Glutamatergic neuron (in vitro differentiated cells): ENCODE data around the gene ING4. TPM values are rescaled to one million over a fixed set of nuclear protein-coding genes. Genes with fewer than 3 reads are reported as not detected.

ENCODE experiments used
- DNase-seq: peaks from one replicate; pipeline ENCODE4 v3.0.0; 2022
- H3K27ac Mint-ChIP-seq: one replicate; pipeline ENCODE4 v1.8.0; 2020; ENCODE audit warnings: mild to moderate bottlenecking, mixed read lengths, inconsistent platforms; ENCODE audit not compliant: unreplicated experiment
- H3K27me3 Mint-ChIP-seq: one replicate; pipeline ENCODE4 v1.8.0; 2020; ENCODE audit warnings: mild to moderate bottlenecking, moderate library complexity, mixed read lengths, inconsistent platforms; ENCODE audit not compliant: unreplicated experiment
- H3K36me3 Mint-ChIP-seq: one replicate; pipeline ENCODE4 v1.8.0; 2020; ENCODE audit warnings: mild to moderate bottlenecking, mixed read lengths, inconsistent platforms; ENCODE audit not compliant: unreplicated experiment
- H3K4me1 Mint-ChIP-seq: one replicate; pipeline ENCODE4 v1.8.0; 2020; ENCODE audit warnings: mild to moderate bottlenecking, low read depth, mixed read lengths, inconsistent platforms; ENCODE audit not compliant: unreplicated experiment
- H3K4me3 Mint-ChIP-seq: one replicate; pipeline ENCODE4 v1.8.0; 2020; ENCODE audit warnings: mild to moderate bottlenecking, mixed read lengths, inconsistent platforms; ENCODE audit not compliant: unreplicated experiment
- H3K9me3 Mint-ChIP-seq: one replicate; pipeline ENCODE4 v1.8.0; 2020; ENCODE audit warnings: mild to moderate bottlenecking, moderate library complexity, mixed read lengths, inconsistent platforms; ENCODE audit not compliant: unreplicated experiment
- total RNA-seq: library from RNA; stranded (reverse); fragmentation: NEBNext Ultra II Directional; extraction: Animal tissue kit (Norgen Biotek cat#: 25700); gene quantifications from one replicate; pipeline ENCODE4 v1.2.1, GENCODE V29; 2021; ENCODE audit not compliant: unreplicated experiment
- TF ChIP-seq, protein P1 (sequence below): fragments of 200-600 bp; sonication (generic); IDR thresholded peaks from one replicate; pipeline ENCODE4 v1.5.0; 2021; ENCODE audit not compliant: partially characterized antibody, unreplicated experiment

ING4 gene
- total RNA-seq, 1 donor from 2014 or later: 76.9 TPM

DNA sequence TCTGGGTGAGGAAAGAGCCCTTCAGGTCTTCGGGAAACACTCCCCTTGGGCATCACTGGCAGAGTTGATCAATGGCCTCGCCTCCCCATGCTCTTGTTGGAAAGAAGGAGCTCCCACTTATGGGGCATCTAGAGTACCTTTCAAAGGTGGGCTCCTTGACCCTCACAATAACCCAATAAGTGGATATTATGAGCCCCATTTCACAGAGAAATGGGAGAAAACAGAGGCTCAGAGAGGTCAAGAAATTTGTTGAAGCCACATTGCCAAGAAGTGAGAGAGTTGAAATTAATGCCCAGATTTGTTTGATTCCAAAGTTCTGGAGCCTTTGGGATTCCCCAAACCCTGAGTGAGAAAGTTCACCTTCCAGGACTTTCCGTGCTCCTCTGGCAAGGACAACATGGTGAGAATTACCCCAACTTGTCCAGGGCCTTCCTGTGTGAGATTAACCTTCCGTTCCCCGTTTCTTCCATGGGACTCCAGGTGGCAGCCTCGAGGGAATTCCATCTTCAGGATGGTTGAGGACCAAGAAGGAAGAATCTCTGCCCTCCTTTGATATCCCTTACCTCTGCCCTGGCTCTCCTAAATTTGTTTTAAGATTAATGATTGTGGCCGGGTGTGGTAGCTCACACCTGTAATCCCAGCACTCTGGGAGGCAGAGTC, 48.3 kb downstream of the ING4 start:
- H3K36me3 Mint-ChIP-seq: peaks cover 5% of the 10 kb centered on the region
- peaks cover 28% of the 10 kb centered on the region for H3K4me1 Mint-ChIP-seq
- H3K9me3 Mint-ChIP-seq: peaks cover 19% of the 10 kb centered on the region
- H3K4me3 Mint-ChIP-seq: peak overlapping the region; percentile 36
- TF ChIP-seq, protein P1, sequence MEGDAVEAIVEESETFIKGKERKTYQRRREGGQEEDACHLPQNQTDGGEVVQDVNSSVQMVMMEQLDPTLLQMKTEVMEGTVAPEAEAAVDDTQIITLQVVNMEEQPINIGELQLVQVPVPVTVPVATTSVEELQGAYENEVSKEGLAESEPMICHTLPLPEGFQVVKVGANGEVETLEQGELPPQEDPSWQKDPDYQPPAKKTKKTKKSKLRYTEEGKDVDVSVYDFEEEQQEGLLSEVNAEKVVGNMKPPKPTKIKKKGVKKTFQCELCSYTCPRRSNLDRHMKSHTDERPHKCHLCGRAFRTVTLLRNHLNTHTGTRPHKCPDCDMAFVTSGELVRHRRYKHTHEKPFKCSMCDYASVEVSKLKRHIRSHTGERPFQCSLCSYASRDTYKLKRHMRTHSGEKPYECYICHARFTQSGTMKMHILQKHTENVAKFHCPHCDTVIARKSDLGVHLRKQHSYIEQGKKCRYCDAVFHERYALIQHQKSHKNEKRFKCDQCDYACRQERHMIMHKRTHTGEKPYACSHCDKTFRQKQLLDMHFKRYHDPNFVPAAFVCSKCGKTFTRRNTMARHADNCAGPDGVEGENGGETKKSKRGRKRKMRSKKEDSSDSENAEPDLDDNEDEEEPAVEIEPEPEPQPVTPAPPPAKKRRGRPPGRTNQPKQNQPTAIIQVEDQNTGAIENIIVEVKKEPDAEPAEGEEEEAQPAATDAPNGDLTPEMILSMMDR: no peak
- DNase-seq: no peak
- H3K27me3 Mint-ChIP-seq: peaks cover 16% of the 10 kb centered on the region
- peak overlapping the region; percentile 59 for H3K27ac Mint-ChIP-seq

DNA sequence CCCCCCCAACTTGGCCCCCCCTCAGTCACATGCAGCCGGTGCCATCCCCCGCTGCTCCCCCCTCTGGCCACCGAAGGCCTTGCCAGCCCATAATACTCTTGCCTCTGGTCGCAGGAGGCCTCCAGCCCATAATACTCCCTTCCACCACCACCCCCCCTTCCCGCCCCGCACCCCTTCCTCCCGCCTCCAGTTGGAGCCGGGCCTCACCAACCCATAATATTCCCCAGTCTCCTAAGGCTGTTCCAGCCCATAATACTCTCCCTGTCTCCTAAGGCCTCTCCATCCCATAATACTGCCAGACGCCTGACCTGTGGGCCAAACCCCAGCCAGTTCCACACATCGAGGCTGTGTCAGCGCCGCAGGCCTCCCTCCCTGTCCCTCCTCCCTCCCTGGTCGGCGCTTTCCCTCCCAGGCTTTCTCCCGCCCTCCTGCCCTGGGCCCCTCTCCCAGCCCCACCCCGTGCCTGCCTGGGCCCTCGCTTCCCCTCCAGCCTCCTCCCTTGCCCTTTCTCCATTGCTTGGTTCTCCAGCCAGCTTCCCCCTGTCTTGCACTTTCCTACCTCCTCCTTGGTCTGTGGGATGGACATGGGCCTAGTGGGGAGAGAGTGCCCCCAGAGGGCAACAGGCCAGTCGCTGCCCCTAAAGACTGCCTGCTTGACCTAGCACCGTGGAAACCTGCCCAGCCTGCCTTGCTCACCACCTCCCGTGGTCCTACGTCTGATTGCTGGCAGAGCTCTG, 49.0 kb downstream of the ING4 start:
- peak overlapping the region; percentile 59 for H3K27ac Mint-ChIP-seq
- peaks cover 14% of the 10 kb centered on the region for H3K27me3 Mint-ChIP-seq
- peak overlapping the region; percentile 36 for H3K4me3 Mint-ChIP-seq
- peaks cover 28% of the 10 kb centered on the region for H3K4me1 Mint-ChIP-seq
- TF ChIP-seq, protein P1: no peak
- peaks cover 5% of the 10 kb centered on the region for H3K36me3 Mint-ChIP-seq
- H3K9me3 Mint-ChIP-seq: peaks cover 15% of the 10 kb centered on the region
- DNase-seq: peak; percentile 84

DNA sequence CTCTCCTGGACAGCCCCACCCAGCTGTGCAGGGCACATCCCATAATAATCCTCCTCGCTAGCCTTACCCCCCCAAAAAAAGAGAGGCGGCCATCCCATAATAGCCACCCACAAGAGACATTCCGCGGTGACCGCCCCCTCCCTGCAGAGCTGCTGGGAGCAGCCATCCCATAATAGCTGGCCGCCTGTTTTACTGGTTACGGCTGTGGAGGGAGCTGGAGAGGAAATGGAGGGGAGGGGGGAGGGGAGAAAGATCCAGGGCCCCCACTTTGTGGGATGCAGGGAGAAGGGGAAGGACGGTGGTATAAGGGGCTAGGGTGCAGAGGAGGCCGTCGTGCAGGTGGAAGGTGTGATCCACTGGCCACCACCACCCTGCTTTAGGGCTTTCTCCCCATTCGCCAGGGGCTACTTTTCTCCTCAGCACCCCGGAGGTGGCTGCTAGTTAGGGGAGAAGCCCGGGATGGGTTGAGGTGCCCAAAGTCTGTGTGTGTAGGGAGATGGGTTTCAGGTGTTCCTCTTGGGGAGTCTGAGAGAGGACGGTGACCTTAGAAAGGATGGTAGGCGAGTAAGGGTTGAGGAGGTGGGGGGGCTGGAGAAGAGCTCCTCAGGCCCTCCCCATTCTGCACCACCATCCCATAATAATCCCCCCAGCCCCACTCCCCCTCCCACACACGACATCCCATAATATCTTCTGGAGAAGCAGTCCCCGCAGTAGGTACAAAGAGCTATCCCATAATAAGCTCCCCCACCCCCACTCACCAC, 49.7 kb downstream of the ING4 start:
- Mint-ChIP-seq H3K4me3 (peak overlapping the region; percentile 77), H3K9me3 (peaks cover 15% of the 10 kb centered on the region), H3K36me3 (peaks cover 5% of the 10 kb centered on the region), H3K27me3 (peaks cover 14% of the 10 kb centered on the region), H3K4me1 (peaks cover 28% of the 10 kb centered on the region), H3K27ac (peak overlapping the region; percentile 55)
- no peak for DNase-seq
- TF ChIP-seq, protein P1: no peak

DNA sequence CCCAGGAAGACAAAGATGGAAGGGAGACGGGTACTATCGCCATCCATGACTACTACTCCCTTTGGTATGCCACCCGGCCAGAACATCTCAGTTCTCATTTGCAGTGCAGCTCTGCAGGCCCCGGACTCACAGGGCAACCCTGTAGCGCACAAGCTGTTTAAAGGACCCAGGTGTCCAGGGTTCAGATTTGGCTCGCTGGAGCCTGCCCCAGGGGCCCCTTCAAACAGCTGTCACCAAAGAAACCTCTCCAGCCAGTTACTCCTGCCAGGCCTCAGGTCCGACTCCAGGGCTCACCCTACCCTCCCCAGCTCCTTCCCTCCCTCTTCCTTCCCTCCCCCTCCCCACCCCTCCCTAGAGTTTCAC, 50.3 kb downstream of the ING4 start:
- DNase-seq: no peak
- H3K9me3 Mint-ChIP-seq: peaks cover 15% of the 10 kb centered on the region
- peak overlapping the region; percentile 77 for H3K4me3 Mint-ChIP-seq
- H3K27me3 Mint-ChIP-seq: peaks cover 14% of the 10 kb centered on the region
- peak overlapping the region; percentile 86 for H3K27ac Mint-ChIP-seq
- H3K4me1 Mint-ChIP-seq: peaks cover 25% of the 10 kb centered on the region
- TF ChIP-seq, protein P1: no peak
- peaks cover 5% of the 10 kb centered on the region for H3K36me3 Mint-ChIP-seq
